PC-3 (cell line): ENCODE data around the gene TMEM270. TPM values are rescaled to one million over a fixed set of nuclear protein-coding genes. Genes with fewer than 3 reads are reported as not detected.

Experiments
- ATAC-seq: fragments of 200-7000 bp; cut with Tn5 transposase; 2 replicates; pipeline ENCODE4 v1.9.1; 2020; ENCODE audit warnings: mild to moderate bottlenecking, moderate library complexity
- BruUV-seq: library from RNA; stranded (reverse); fragments of 400-500 nt; replicated peaks from 2 replicates; lab custom pipeline; 2021; lab: Mats Ljungman, UMichigan
- CTCF ChIA-PET: fragments of 300-600 bp; sonication (Branson Sonifier 250); formaldehyde crosslinking; loops from one replicate; lab custom pipeline; 2022; ENCODE audit warnings: antibody characterized with exemption; lab: Charles Lee
- POLR2A ChIA-PET: fragments of 300-600 bp; sonication (Branson Sonifier 250); formaldehyde crosslinking; loops from one replicate; lab custom pipeline; 2022; ENCODE audit warnings: antibody characterized with exemption; ENCODE audit not compliant: unreplicated experiment; lab: Charles Lee
- DNase-seq: peaks from one replicate; pipeline ENCODE4 v3.0.0-alpha.2; 2015
- H2AFZ ChIP-seq: fragments of 300-600 bp; sonication (generic); 2 replicates; pipeline ENCODE4 v1.6.0; 2016; ENCODE audit warnings: antibody characterized with exemption, low read length
- H3F3A ChIP-seq: fragments of 300-600 bp; sonication (generic); one replicate; pipeline ENCODE4 v1.6.0; 2017; ENCODE audit warnings: antibody characterized with exemption, low read length, control low read depth, mild to moderate bottlenecking; ENCODE audit not compliant: unreplicated experiment
- H3K27ac ChIP-seq: fragments of 300-600 bp; sonication (generic); 2 replicates; pipeline ENCODE4 v1.5.1; 2016; ENCODE audit warnings: mild to moderate bottlenecking, low read length
- H3K27me3 ChIP-seq: fragments of 300-600 bp; sonication (generic); 2 replicates; pipeline ENCODE4 v1.6.1; 2016; ENCODE audit warnings: low read length, mixed read lengths
- H3K36me3 ChIP-seq: fragments of 300-600 bp; sonication (generic); 2 replicates; pipeline ENCODE4 v1.6.1; 2016; ENCODE audit warnings: low read depth, mixed run types, low read length, mixed read lengths
- H3K4me1 ChIP-seq: fragments of 300-600 bp; sonication (generic); 2 replicates; pipeline ENCODE4 v1.5.1; 2016; ENCODE audit warnings: low read length; ENCODE audit not compliant: insufficient read depth
- H3K4me2 ChIP-seq: fragments of 300-600 bp; sonication (generic); 2 replicates; pipeline ENCODE4 v1.6.0; 2016; ENCODE audit warnings: low read length
- H3K4me3 ChIP-seq: fragments of 300-600 bp; sonication (generic); 2 replicates; pipeline ENCODE4 v1.5.1; 2016; ENCODE audit warnings: mild to moderate bottlenecking, low read length, mixed read lengths
- H3K79me2 ChIP-seq: fragments of 300-600 bp; sonication (generic); 2 replicates; pipeline ENCODE4 v1.6.1; 2017; ENCODE audit warnings: low read length, mixed read lengths
- H3K9ac ChIP-seq: fragments of 300-600 bp; sonication (generic); 2 replicates; pipeline ENCODE4 v1.6.0; 2016; ENCODE audit warnings: mild to moderate bottlenecking, low read length
- H3K9me2 ChIP-seq: fragments of 300-600 bp; sonication (generic); replicated peaks from 2 replicates; pipeline ENCODE4 v1.6.1; 2016; ENCODE audit warnings: mixed run types, low read length, mixed read lengths
- H3K9me3 ChIP-seq: fragments of 300-600 bp; sonication (generic); 2 replicates; pipeline ENCODE4 v1.6.1; 2016; ENCODE audit warnings: low read length, mixed read lengths
- H4K20me1 ChIP-seq: fragments of 300-600 bp; sonication (generic); 2 replicates; pipeline ENCODE4 v1.6.1; 2016; ENCODE audit warnings: low read length, mixed read lengths
- EZH2 ChIP-seq: fragments of 300-600 bp; sonication (generic); IDR thresholded peaks from one replicate; pipeline ENCODE4 v1.6.1; 2017; ENCODE audit warnings: antibody characterized with exemption, mild to moderate bottlenecking, low read length; ENCODE audit not compliant: unreplicated experiment
- EZH2phosphoT487 ChIP-seq: fragments of 300-600 bp; sonication (generic); IDR thresholded peaks from 2 replicates; pipeline ENCODE4 v1.6.1; 2018; ENCODE audit warnings: mild to moderate bottlenecking, antibody characterized with exemption, low read length, borderline replicate concordance
- intact Hi-C: fragments of 100-400 bp; cut with micrococcal nuclease; formaldehyde crosslinking; loops from 2 replicates; pipeline ENCODE4 v1.9.0; 2023
- total RNA-seq: library from RNA; depleted of rRNA; stranded (reverse); fragments of >200 nt; gene quantifications from 2 replicates; pipeline ENCODE4 v1.2.3, GENCODE V29; 2014
- TF ChIP-seq, protein P1 (sequence below): fragments of 300-600 bp; sonication (generic); conservative IDR thresholded peaks from 2 replicates; pipeline ENCODE4 v1.5.1; 2017; ENCODE audit warnings: antibody characterized with exemption, low read depth, mild to moderate bottlenecking, low read length

TMEM270 gene
- total RNA-seq, 1 experiment from 2014 or later = not detected

- no peak for ATAC-seq
- TF ChIP-seq EZH2 (no peak), EZH2phosphoT487 (no peak)
- TF ChIP-seq, protein P1, sequence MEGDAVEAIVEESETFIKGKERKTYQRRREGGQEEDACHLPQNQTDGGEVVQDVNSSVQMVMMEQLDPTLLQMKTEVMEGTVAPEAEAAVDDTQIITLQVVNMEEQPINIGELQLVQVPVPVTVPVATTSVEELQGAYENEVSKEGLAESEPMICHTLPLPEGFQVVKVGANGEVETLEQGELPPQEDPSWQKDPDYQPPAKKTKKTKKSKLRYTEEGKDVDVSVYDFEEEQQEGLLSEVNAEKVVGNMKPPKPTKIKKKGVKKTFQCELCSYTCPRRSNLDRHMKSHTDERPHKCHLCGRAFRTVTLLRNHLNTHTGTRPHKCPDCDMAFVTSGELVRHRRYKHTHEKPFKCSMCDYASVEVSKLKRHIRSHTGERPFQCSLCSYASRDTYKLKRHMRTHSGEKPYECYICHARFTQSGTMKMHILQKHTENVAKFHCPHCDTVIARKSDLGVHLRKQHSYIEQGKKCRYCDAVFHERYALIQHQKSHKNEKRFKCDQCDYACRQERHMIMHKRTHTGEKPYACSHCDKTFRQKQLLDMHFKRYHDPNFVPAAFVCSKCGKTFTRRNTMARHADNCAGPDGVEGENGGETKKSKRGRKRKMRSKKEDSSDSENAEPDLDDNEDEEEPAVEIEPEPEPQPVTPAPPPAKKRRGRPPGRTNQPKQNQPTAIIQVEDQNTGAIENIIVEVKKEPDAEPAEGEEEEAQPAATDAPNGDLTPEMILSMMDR = no peak
- H4K20me1 ChIP-seq = no peaks in the 10 kb centered on the region
- ChIA-PET CTCF (no interaction called here), POLR2A (no interaction called here)
- intact Hi-C loops = no loop called here
- H3K4me2 ChIP-seq = no peak overlapping the region
- no peak overlapping the region for H2AFZ ChIP-seq
- H3K27ac ChIP-seq = no peak overlapping the region
- no peaks in the 10 kb centered on the region for H3K9me2 ChIP-seq
- DNase-seq = no peak
- H3F3A ChIP-seq = no peaks in the 10 kb centered on the region
- H3K4me3 ChIP-seq = no peak overlapping the region
- H3K4me1 ChIP-seq = no peaks in the 10 kb centered on the region
- no peaks in the 10 kb centered on the region for H3K9me3 ChIP-seq
- no TSS peak for BruUV-seq
- H3K27me3 ChIP-seq = no peaks in the 10 kb centered on the region
- no peaks in the 10 kb centered on the region for H3K79me2 ChIP-seq
- H3K36me3 ChIP-seq = no peaks in the 10 kb centered on the region
- H3K9ac ChIP-seq = no peak overlapping the region
Measured at GRCh38 chr7:73871163-73872011, 10.4 kb downstream of the TMEM270 start.

DNA sequence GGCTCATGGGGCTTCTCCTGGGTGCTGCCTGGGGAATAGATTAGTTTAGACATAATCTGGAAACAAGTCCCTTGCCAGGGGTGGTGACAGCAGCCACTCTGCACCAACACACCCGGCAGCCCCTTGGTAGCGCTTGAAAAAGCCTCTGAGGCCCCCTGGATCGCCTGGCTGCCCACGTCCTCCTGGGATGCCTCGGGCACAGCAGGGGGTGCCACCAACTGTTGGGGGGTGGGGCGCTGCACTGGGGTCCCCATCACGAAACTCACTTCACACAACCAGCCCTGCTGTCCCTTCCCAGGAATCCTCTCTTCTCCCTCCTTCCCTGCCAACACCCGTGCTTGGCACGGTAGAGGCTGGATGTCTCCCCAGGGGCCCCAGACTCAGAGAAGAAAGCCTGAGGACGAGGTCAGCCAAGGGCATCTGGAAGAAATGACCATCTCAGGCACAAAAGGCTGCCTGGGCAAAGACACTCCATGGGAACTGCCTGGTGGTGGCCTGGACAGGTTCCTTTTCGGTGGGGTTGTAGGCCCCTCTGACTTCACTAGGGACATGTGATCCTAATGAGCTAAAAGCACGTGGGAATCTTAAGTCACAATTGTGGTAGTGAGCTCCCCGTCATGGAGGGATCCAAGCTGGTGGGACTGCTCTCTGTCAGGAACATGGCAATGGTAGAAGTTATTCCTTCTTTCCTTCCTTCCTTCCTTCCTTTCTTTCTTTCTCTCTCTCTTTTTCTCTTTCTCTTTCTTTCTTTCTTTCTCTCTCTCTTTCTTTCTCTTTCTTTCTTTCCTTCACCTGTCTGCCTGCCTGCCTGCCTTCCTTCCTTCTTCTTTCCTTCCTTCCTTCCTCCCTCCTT lies 11.3 kb downstream of the TMEM270 start:
- BruUV-seq = no TSS peak
- no peak overlapping the region for H3K4me3 ChIP-seq
- TF ChIP-seq, protein P1 = no peak
- TF ChIP-seq EZH2 (no peak), EZH2phosphoT487 (no peak)
- no peak for DNase-seq
- H3K27ac ChIP-seq = no peak overlapping the region
- H3K27me3 ChIP-seq = no peaks in the 10 kb centered on the region
- no peak overlapping the region for H3K9ac ChIP-seq
- ATAC-seq = no peak
- ChIA-PET POLR2A (no interaction called here), CTCF (no interaction called here)
- intact Hi-C loops = no loop called here
- no peaks in the 10 kb centered on the region for H4K20me1 ChIP-seq
- no peaks in the 10 kb centered on the region for H3K9me2 ChIP-seq
- no peaks in the 10 kb centered on the region for H3K79me2 ChIP-seq
- H3K4me2 ChIP-seq = no peak overlapping the region
- H2AFZ ChIP-seq = no peak overlapping the region
- H3K36me3 ChIP-seq = no peaks in the 10 kb centered on the region
- H3F3A ChIP-seq = no peaks in the 10 kb centered on the region
- no peaks in the 10 kb centered on the region for H3K4me1 ChIP-seq
- no peaks in the 10 kb centered on the region for H3K9me3 ChIP-seq
